ENCODE data around the gene FOXO1.

GRCh38 chr13:40677064-40677463 is 10.6 kb upstream of the FOXO1 start:
- TF ChIP-seq CTCF (IDR thresholded peaks at IDR 0.05; ENCODE audit: low read depth, low read length, poor library complexity, severe bottlenecking) (no peak), EZH2phosphoT487 (IDR thresholded peaks at IDR 0.05; ENCODE audit: borderline replicate concordance, low read length) (no peak)
